DOHH2 (cell line): ENCODE results near the gene SCGB1A1.

Experiments
- H3F3A ChIP-seq: fragments of 200-600 bp; sonication (generic), shearing (Covaris generic); 2 replicates; pipeline ENCODE4 v1.6.0; 2016; ENCODE audit warnings: antibody characterized with exemption, mild to moderate bottlenecking; ENCODE audit not compliant: control insufficient read depth, insufficient read depth
- H3K27ac ChIP-seq: fragments of 200-600 bp; sonication (generic); 2 replicates; pipeline ENCODE4 v1.5.1; 2014; ENCODE audit warnings: low read depth, mild to moderate bottlenecking, low read length, moderate library complexity
- H3K27me3 ChIP-seq: fragments of 200-600 bp; sonication (generic); 2 replicates; pipeline ENCODE4 v1.6.1; 2014; ENCODE audit warnings: mild to moderate bottlenecking, low read length, mixed read lengths; ENCODE audit not compliant: control insufficient read depth
- H3K36me3 ChIP-seq: fragments of 200-600 bp; sonication (generic); 2 replicates; pipeline ENCODE4 v1.6.1; 2014; ENCODE audit warnings: mild to moderate bottlenecking, low read length, moderate library complexity, mixed read lengths; ENCODE audit not compliant: control insufficient read depth
- H3K4me1 ChIP-seq: fragments of 200-600 bp; sonication (generic); 2 replicates; pipeline ENCODE4 v1.6.1; 2014; ENCODE audit warnings: mild to moderate bottlenecking, low read length, mixed read lengths; ENCODE audit not compliant: control insufficient read depth
- H3K4me2 ChIP-seq: fragments of 200-600 bp; sonication (generic); 2 replicates; pipeline ENCODE4 v1.6.0; 2014; ENCODE audit warnings: mild to moderate bottlenecking, low read length, moderate library complexity
- H3K4me3 ChIP-seq: fragments of 200-600 bp; sonication (generic); 2 replicates; pipeline ENCODE4 v1.5.1; 2014; ENCODE audit warnings: mild to moderate bottlenecking, low read length, mixed read lengths
- H3K79me2 ChIP-seq: fragments of 200-600 bp; sonication (generic); 2 replicates; pipeline ENCODE4 v1.6.1; 2014; ENCODE audit warnings: mild to moderate bottlenecking, low read length, mixed read lengths; ENCODE audit not compliant: control insufficient read depth
- H3K9me2 ChIP-seq: fragments of 200-600 bp; sonication (generic); replicated peaks from 2 replicates; pipeline ENCODE4 v1.6.1; 2014; ENCODE audit warnings: mild to moderate bottlenecking, low read length, mixed read lengths; ENCODE audit not compliant: control insufficient read depth
- H3K9me3 ChIP-seq: fragments of 200-600 bp; sonication (generic); 2 replicates; pipeline ENCODE4 v1.6.1; 2014; ENCODE audit warnings: antibody characterized with exemption, low read length, mixed read lengths; ENCODE audit not compliant: control insufficient read depth, insufficient read depth
- H4K20me1 ChIP-seq: fragments of 200-600 bp; sonication (generic); 2 replicates; pipeline ENCODE4 v1.6.0; 2014; ENCODE audit warnings: low read depth, mild to moderate bottlenecking, antibody characterized with exemption, low read length, moderate library complexity; ENCODE audit not compliant: control insufficient read depth, insufficient read depth
- EZH2phosphoT487 ChIP-seq: fragments of 200-600 bp; sonication (generic); IDR thresholded peaks from 2 replicates; pipeline ENCODE4 v1.6.1; 2017; ENCODE audit warnings: borderline replicate concordance, mild to moderate bottlenecking, antibody characterized with exemption, low read length, moderate library complexity, mixed read lengths
- TF ChIP-seq, protein P1 (sequence below): fragments of 200-600 bp; sonication (generic); IDR thresholded peaks from one replicate; pipeline ENCODE4 v1.5.1; 2014; ENCODE audit warnings: antibody characterized with exemption, mild to moderate bottlenecking, low read depth, low read length; ENCODE audit not compliant: poor library complexity, severe bottlenecking

SCGB1A1 gene

DNA sequence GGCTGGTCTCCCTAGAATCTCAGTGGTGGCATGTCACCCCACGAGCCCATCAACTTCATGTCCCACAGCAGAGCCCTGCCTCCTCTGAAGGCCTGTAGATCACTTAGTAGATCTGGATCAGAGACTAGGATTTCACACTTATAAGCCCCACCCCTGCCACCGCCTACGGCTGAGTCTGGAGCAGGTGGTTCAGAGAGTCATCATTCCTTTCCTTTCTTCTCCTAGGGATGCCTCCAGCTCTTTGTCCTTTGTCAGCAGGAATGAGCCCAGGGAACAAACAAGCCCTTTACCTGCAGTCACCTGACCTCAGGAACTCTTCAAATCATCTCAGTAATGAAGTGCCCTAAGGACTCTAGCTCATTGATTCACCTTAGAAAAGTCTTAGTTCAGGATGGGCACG lies 37.8 kb downstream of the SCGB1A1 start:
- Histone ChIP-seq H3K36me3 (no peaks in the 10 kb centered on the region), H3K79me2 (no peaks in the 10 kb centered on the region), H3F3A (no peaks in the 10 kb centered on the region), H3K4me3 (no peak overlapping the region), H3K4me1 (no peaks in the 10 kb centered on the region), H3K27ac (no peak overlapping the region), H4K20me1 (no peaks in the 10 kb centered on the region), H3K9me2 (no peaks in the 10 kb centered on the region), H3K4me2 (no peak overlapping the region), H3K27me3 (no peaks in the 10 kb centered on the region; the same call in 1 of the 2 replicates), H3K9me3 (no peaks in the 10 kb centered on the region)
- no peak for TF ChIP-seq EZH2phosphoT487
- TF ChIP-seq, protein P1, sequence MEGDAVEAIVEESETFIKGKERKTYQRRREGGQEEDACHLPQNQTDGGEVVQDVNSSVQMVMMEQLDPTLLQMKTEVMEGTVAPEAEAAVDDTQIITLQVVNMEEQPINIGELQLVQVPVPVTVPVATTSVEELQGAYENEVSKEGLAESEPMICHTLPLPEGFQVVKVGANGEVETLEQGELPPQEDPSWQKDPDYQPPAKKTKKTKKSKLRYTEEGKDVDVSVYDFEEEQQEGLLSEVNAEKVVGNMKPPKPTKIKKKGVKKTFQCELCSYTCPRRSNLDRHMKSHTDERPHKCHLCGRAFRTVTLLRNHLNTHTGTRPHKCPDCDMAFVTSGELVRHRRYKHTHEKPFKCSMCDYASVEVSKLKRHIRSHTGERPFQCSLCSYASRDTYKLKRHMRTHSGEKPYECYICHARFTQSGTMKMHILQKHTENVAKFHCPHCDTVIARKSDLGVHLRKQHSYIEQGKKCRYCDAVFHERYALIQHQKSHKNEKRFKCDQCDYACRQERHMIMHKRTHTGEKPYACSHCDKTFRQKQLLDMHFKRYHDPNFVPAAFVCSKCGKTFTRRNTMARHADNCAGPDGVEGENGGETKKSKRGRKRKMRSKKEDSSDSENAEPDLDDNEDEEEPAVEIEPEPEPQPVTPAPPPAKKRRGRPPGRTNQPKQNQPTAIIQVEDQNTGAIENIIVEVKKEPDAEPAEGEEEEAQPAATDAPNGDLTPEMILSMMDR = no peak

DNA sequence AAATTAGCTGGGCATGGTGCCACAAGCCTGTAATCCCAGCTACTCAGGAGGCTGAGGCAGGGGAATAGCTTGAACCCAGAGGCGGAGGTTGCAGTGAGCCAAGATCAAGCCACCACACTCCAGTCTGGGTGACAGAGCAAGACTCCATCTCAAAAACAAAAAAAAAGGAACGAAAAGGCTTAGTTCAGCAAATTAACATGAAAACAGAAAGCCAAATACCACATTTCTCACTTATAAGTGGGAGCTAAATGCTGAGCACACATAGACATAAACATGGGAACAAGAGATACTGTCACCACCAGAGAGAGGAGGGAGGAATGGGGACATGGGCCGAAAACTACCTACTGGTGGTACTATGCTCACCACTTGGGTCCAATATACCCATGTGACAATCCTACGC lies 38.6 kb downstream of the SCGB1A1 start:
- no peaks in the 10 kb centered on the region for H3K9me3 ChIP-seq
- no peak overlapping the region for H3K4me2 ChIP-seq
- H3K27me3 ChIP-seq = peaks cover 3% of the 10 kb centered on the region; the same call in 1 of the 2 replicates
- no peaks in the 10 kb centered on the region for H4K20me1 ChIP-seq
- no peaks in the 10 kb centered on the region for H3K9me2 ChIP-seq
- no peak overlapping the region for H3K27ac ChIP-seq
- TF ChIP-seq, protein P1 = no peak
- no peak for TF ChIP-seq EZH2phosphoT487
- no peaks in the 10 kb centered on the region for H3F3A ChIP-seq
- no peak overlapping the region for H3K4me3 ChIP-seq
- no peaks in the 10 kb centered on the region for H3K79me2 ChIP-seq
- no peaks in the 10 kb centered on the region for H3K36me3 ChIP-seq
- no peaks in the 10 kb centered on the region for H3K4me1 ChIP-seq

DNA sequence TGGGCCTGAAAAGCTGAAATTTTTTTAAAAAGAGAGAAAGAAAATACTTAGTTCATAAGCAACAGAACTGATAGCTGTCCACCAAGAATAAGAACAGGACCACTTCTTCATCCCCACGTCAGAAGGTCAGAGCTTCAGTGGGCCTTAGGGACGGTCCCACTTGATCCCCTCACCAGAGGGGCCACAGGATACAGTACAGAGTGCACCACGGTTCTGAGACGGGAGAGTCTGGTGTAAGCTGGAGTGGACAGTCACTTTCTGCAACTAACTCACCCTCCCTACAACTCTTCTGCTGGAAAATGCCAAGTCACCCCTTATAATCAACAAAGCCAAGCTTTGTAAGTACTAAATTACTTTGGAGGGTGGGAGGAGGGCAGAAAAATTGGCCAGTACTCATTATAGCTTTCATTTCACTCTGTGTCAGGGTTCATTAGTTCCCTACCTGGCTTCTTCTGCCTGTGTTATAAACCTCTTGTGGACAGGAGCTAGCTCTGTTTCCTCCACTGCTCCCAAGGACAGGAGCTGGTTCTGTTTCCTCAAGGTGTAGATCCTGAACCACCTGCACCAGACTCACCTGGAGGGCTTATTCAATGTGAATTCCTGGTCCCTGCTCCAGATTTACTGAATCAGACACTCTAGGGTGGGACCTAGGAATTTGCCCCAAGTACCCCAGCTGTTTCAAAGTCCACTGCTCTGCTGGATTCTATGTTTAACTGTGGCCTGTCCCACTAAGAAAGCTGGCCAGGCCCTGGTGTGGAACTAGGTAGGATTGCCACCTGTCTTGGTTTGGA lies 39.6 kb downstream of the SCGB1A1 start:
- Histone ChIP-seq H3F3A (no peaks in the 10 kb centered on the region), H3K36me3 (no peaks in the 10 kb centered on the region), H3K27ac (no peak overlapping the region), H3K9me2 (no peaks in the 10 kb centered on the region), H4K20me1 (no peaks in the 10 kb centered on the region), H3K4me3 (no peak overlapping the region), H3K4me2 (no peak overlapping the region), H3K79me2 (no peaks in the 10 kb centered on the region), H3K9me3 (no peaks in the 10 kb centered on the region), H3K27me3 (peaks cover 5% of the 10 kb centered on the region; the same call in 1 of the 2 replicates), H3K4me1 (no peaks in the 10 kb centered on the region)
- no peak for TF ChIP-seq EZH2phosphoT487
- TF ChIP-seq, protein P1 = no peak
